ENCODE measurements around the gene CCAR1. TPM values are rescaled to one million over a fixed set of nuclear protein-coding genes. Genes with fewer than 3 reads are reported as not detected.
"Not testable (repeated sequence)": the region's sequence is repeated elsewhere in the genome, so short reads cannot be mapped to it uniquely, and the experiment has no call there.

Gene CCAR1
- total RNA-seq, 1 donor from 2014 or later, result 124 TPM

DNA sequence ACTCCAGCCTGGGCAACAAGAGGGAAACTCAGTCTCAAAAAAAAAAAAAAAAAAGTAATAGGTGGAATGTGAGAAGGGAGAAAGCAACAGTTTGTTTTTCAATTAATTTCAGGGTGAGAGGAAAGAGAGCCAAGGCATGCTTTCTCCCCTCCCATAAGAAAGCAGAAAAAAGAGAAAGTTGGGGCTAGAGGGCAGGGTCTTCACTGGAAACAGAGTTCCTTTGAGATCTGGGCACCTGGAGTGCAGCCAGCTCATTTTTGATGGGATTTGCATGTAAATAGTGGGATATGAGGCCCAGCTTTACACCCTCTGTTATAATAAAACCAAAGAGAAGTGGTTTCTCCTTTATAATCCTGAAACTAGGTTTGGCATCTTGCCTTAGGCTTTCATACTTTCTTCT is 92.5 kb downstream of the CCAR1 start:
- DNase-seq (ENCODE audit: low spot score in 2 of 2, unreplicated experiment in 2 of 2), result no peak
- Mint-ChIP-seq H3K27ac (no peak overlapping the region), H3K4me3 (no peak overlapping the region), H3K9me3 (no peaks in the 10 kb centered on the region), H3K36me3 (no peaks in the 10 kb centered on the region), H3K27me3 (ENCODE audit: low read depth) (no peaks in the 10 kb centered on the region), H3K4me1 (peaks cover 4% of the 10 kb centered on the region)
- TF ChIP-seq, protein P1, sequence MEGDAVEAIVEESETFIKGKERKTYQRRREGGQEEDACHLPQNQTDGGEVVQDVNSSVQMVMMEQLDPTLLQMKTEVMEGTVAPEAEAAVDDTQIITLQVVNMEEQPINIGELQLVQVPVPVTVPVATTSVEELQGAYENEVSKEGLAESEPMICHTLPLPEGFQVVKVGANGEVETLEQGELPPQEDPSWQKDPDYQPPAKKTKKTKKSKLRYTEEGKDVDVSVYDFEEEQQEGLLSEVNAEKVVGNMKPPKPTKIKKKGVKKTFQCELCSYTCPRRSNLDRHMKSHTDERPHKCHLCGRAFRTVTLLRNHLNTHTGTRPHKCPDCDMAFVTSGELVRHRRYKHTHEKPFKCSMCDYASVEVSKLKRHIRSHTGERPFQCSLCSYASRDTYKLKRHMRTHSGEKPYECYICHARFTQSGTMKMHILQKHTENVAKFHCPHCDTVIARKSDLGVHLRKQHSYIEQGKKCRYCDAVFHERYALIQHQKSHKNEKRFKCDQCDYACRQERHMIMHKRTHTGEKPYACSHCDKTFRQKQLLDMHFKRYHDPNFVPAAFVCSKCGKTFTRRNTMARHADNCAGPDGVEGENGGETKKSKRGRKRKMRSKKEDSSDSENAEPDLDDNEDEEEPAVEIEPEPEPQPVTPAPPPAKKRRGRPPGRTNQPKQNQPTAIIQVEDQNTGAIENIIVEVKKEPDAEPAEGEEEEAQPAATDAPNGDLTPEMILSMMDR (IDR thresholded peaks at IDR 0.05; ENCODE audit: unreplicated experiment), result no peak

DNA sequence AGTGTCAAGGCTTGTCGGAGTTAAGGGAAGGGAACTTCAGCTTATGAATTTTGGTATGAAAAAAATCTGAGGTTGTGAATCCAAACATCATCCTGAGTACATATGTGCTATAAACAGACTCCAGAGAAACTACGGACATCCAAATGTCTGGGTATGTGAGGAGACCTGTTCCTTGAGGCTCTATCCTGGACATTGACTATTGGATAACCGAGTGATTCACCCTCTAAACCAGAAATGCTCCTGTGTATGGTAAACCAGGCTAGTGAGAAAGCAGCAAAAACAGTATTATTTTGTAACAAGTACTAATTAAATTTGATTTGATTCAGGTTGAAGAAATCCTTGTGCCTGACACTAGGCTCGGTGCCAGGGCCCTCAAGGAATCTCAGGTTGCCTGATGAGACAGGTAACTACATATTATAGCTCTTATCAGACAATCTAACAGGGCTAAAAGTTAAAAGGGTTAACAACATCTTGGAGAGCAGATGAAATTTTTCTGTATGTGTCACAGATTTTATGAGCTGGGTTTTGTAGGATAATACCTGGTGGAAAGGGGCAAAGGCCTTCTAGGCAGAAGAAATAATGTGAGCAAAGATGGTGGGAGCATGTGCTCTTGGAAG is 95.9 kb downstream of the CCAR1 start:
- TF ChIP-seq, protein P1 (IDR thresholded peaks at IDR 0.05; ENCODE audit: unreplicated experiment), result no peak
- Mint-ChIP-seq H3K4me3 (no peak overlapping the region), H3K36me3 (no peaks in the 10 kb centered on the region), H3K27me3 (ENCODE audit: low read depth) (no peaks in the 10 kb centered on the region), H3K27ac (no peak overlapping the region), H3K4me1 (peaks cover 4% of the 10 kb centered on the region), H3K9me3 (no peaks in the 10 kb centered on the region)
- DNase-seq (ENCODE audit: low spot score in 2 of 2, unreplicated experiment in 2 of 2), result no peak

DNA sequence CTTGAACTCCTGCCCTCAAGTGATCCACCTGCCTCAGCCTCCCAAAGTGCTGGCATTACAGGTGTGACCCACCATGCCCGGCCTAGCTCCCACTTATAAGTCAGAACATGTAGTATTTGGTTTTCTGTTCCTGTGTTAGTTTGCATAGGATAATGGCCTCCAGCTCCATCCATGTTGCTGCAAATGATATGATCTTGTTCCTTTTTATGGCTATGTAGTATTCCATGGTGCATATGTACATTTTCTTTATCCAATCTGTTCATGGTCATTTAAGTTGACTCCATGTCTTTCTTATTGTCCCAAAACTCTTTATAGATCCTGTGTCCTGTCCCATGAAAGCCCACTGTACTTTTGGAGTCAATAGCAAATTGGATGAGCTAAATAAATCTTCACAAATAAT is 99.3 kb downstream of the CCAR1 start:
- not testable (repeated sequence) for H3K27me3 Mint-ChIP-seq (ENCODE audit: low read depth); H3K4me3 Mint-ChIP-seq; H3K4me1 Mint-ChIP-seq; DNase-seq (ENCODE audit: low spot score in 2 of 2, unreplicated experiment in 2 of 2); H3K36me3 Mint-ChIP-seq; H3K9me3 Mint-ChIP-seq; H3K27ac Mint-ChIP-seq

DNA sequence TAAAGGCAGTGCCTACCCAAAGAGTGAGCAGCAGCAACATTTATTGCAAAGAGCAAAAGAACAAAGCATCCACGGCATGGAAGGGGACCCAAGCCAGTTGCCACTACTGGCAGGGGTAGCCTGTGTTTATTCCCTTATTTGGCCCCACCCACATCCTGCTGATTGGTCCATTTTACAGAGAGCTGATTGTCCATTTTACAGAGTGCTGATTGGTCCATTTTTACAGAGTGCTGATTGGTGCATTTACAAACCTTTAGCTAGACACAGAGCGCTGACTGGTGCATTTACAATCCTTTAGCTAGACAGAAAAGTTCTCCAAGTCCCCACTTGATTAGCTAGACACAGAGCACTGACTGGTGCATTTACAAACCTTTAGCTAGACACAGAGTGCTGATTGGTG is 101.6 kb downstream of the CCAR1 start:
- H3K27ac Mint-ChIP-seq, result not testable (repeated sequence)

DNA sequence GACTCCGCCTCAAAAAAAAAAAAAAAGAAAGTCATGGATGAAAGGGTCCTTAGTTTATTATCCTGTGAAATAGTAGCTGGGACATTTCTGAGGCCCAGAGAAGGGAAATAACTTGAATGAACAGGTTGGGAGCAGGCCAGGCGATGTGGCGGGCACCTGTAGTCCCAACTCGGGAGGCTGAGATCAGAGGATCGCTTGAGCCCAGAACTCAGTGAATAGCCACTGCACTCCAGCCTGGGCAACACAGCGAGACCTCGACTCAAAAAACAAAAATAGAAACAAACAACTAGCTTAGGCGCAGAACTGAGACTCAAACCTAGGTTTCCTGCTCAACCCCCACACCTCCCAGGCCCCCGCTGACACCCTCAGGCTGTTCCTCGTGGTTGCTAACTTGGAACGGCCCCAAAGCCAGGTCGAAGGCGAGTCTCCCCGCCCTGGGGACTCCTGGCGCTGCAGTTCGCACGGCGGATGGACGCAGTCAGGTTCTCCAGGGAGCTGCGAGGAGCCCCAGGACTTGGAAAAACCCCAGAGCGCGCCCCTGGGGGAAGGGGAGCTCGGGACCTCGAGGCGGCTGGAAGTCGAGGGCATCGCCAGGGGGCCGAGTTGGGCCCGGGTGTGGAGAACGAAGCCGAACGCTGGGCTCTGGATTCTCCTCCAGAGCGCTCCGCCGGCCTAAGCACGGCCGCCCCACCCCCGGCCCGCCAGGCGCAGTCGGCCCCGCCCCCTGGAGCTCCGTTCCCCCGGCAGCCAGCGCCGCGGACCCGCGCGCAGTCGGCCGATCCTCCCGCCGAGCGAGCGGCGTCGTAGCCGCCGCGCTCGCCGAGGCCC is 105.9 kb downstream of the CCAR1 start, which contains the start of gene STOX1:
STOX1 (plus strand) TSS at position 768 of the 828 bp plus-strand sequence. CDS start 93 bp downstream, outside the sequence.
- TF ChIP-seq, protein P1 (IDR thresholded peaks at IDR 0.05; ENCODE audit: unreplicated experiment), result no peak
- Mint-ChIP-seq H3K27ac (peak within 1 kb of the TSS; percentile 84), H3K36me3 (no peaks in the 10 kb centered on the region), H3K4me3 (peak within 1 kb of the TSS; percentile 76), H3K4me1 (no peaks in the 10 kb centered on the region), H3K9me3 (no peaks in the 10 kb centered on the region), H3K27me3 (ENCODE audit: low read depth) (peaks cover 2% of the 10 kb centered on the region)
- DNase-seq (ENCODE audit: low spot score in 2 of 2, unreplicated experiment in 2 of 2), result peak; percentile 53 to 74

More for the DNA sequence above, 101.6 kb downstream of the CCAR1 start:
- H3K4me3 Mint-ChIP-seq; DNase-seq (ENCODE audit: low spot score in 2 of 2, unreplicated experiment in 2 of 2); H3K36me3 Mint-ChIP-seq; H3K9me3 Mint-ChIP-seq; H3K4me1 Mint-ChIP-seq; H3K27me3 Mint-ChIP-seq (ENCODE audit: low read depth): not testable (repeated sequence)

DNA sequence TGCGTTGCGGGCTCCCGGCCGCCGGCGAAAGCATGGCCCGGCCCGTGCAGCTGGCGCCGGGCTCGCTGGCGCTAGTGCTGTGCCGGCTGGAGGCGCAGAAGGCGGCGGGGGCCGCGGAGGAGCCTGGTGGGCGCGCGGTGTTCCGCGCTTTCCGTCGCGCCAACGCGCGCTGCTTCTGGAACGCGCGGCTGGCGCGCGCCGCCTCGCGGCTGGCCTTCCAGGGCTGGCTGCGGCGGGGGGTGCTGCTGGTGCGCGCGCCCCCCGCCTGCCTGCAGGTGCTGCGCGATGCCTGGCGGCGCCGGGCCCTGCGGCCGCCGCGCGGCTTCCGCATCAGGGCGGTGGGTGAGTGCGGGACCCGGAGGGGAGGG is 106.5 kb downstream of the CCAR1 start:
- not testable (repeated sequence) for H3K9me3 Mint-ChIP-seq; H3K4me1 Mint-ChIP-seq; H3K27me3 Mint-ChIP-seq (ENCODE audit: low read depth); H3K27ac Mint-ChIP-seq; DNase-seq (ENCODE audit: low spot score in 2 of 2, unreplicated experiment in 2 of 2); H3K4me3 Mint-ChIP-seq; H3K36me3 Mint-ChIP-seq

DNA sequence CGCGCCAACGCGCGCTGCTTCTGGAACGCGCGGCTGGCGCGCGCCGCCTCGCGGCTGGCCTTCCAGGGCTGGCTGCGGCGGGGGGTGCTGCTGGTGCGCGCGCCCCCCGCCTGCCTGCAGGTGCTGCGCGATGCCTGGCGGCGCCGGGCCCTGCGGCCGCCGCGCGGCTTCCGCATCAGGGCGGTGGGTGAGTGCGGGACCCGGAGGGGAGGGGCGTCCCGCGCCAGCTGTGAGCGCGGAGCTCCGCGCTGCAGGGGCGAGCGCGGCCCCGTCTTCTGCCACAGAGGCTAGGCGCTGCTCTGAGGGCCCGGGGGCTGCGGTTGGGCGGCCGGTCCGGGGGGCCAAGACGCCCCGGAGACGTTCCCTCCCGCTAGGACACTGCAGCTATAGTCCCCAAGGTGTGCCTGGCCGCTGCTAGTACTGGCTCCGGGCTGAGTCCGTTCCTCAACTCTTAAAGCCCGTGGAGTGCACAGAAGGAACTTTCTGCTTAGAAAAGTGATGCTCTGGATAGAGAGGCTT is 107.1 kb downstream of the CCAR1 start:
- H3K9me3 Mint-ChIP-seq; H3K27me3 Mint-ChIP-seq (ENCODE audit: low read depth); H3K27ac Mint-ChIP-seq; H3K4me1 Mint-ChIP-seq; H3K36me3 Mint-ChIP-seq: not testable (repeated sequence)
- H3K4me3 Mint-ChIP-seq, result peak overlapping the region; percentile 52
- peak in 1 of 2 experiments; percentile 40 for DNase-seq (ENCODE audit: low spot score in 2 of 2, unreplicated experiment in 2 of 2)

Data from mesothelial cell of epicardium (in vitro differentiated cells).